Stimulated activated CD8-positive, alpha-beta memory T cell treated with anti-CD3 and anti-CD28 coated beads, Interleukin-12 subunit alpha, Interleukin-12 subunit beta, amount 100 ng/mL, for 24 hours (primary cell): ENCODE data around the gene TNFRSF8.

Experiments used
- DNase-seq: peaks from one replicate; pipeline ENCODE4 v3.0.0-alpha.2; 2020; ENCODE audit errors: extremely low read depth

Gene TNFRSF8

GRCh38 chr1:12114340-12114683, 51.2 kb downstream of the TNFRSF8 start:
- DNase-seq: no peak

- DNase-seq: no peak
Measured at GRCh38 chr1:12114916-12115315, 51.8 kb downstream of the TNFRSF8 start.

- no peak for DNase-seq
Measured at GRCh38 chr1:12121212-12122003, 58.3 kb downstream of the TNFRSF8 start.

- DNase-seq: no peak
Measured at GRCh38 chr1:12123172-12123571, 60.1 kb downstream of the TNFRSF8 start.

- DNase-seq: peak; percentile 38
Measured at GRCh38 chr1:12124693-12125421, 61.8 kb downstream of the TNFRSF8 start.

GRCh38 chr1:12125422-12126355, 62.6 kb downstream of the TNFRSF8 start:
- no peak for DNase-seq

- DNase-seq: no peak
Measured at GRCh38 chr1:12126781-12127180, 63.7 kb downstream of the TNFRSF8 start.

GRCh38 chr1:12127206-12127810, 64.2 kb downstream of the TNFRSF8 start:
- no peak for DNase-seq

GRCh38 chr1:12128120-12128519, 65.0 kb downstream of the TNFRSF8 start:
- DNase-seq: no peak

- no peak for DNase-seq
Measured at GRCh38 chr1:12129624-12130023, 66.5 kb downstream of the TNFRSF8 start.

GRCh38 chr1:12130466-12131130, 67.5 kb downstream of the TNFRSF8 start:
- DNase-seq: no peak

- DNase-seq: no peak
Measured at GRCh38 chr1:12132078-12132477, 69.0 kb downstream of the TNFRSF8 start.

- DNase-seq: no peak
Measured at GRCh38 chr1:12134716-12135115, 71.6 kb downstream of the TNFRSF8 start.

- DNase-seq: no peak
Measured at GRCh38 chr1:12135612-12136011, 72.5 kb downstream of the TNFRSF8 start.

- no peak for DNase-seq
Measured at GRCh38 chr1:12136916-12137610, 74.0 kb downstream of the TNFRSF8 start.

GRCh38 chr1:12138196-12139168, 75.4 kb downstream of the TNFRSF8 start:
- DNase-seq: no peak

- no peak for DNase-seq
Measured at GRCh38 chr1:12140016-12140415, 76.9 kb downstream of the TNFRSF8 start.

- DNase-seq: no peak
Measured at GRCh38 chr1:12140515-12141162, 77.5 kb downstream of the TNFRSF8 start.
